Coronary artery (tissue), 2 donors: ENCODE results near the gene TGFBR1.

Experiments used
- DNase-seq: peaks from one replicate; pipeline ENCODE4 v3.0.0-alpha.2; 2017; ENCODE audit warnings: low spot score
- H3K27ac ChIP-seq, 2 donors: fragments of 200-600 bp; sonication (generic); one replicate each; pipeline ENCODE4 v1.5.1; 2016 to 2019
- H3K4me3 ChIP-seq: fragments of 200-600 bp; sonication (generic); 2 replicates; pipeline ENCODE4 v1.5.1; 2016; ENCODE audit warnings: mild to moderate bottlenecking, moderate library complexity
- CTCF ChIP-seq: fragments of 200-600 bp; sonication (generic); IDR thresholded peaks from one replicate; pipeline ENCODE4 v1.5.1; 2019; ENCODE audit warnings: antibody characterized with exemption

The TGFBR1 gene

DNA sequence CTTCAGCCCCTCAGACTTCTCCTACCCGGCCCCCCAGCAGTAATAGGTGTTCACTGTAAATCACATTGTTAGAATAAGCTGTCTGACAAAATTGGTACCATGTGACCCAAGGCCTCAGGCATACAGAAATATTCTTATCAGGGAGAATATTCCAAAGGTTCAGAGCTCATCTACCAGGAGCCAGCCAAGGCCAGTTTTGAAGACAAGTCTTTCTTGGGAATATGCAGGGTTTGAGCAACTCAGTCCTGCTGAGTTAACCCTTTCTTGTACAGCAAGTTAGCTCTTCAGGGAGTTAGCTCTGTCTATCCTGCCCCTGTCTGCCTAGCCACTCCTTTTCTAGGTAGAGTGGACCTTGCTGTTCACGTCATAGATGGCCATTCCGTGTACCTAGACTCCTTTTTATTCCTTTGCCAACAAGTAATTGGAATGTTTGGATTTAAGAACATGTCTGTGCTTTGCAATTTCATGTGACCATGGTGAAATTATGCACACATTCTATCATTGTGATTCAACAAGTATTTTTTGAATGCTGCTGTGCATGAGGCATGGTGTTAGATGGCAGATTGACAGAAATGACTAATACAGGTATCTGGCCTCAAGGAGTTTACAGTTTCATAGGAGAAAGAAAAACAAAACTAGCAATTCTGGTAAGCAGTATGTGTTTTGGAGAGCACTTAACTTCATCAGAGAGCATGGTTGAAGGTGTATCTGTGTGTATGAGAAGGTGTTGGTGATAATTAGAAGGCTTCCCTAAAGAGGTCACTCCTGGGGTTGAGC lies 22.6 kb downstream of the TGFBR1 start:
- TF ChIP-seq CTCF = no peak
- Histone ChIP-seq H3K4me3 (no peak overlapping the region), H3K27ac (no peak overlapping the region)
- DNase-seq = no peak

DNA sequence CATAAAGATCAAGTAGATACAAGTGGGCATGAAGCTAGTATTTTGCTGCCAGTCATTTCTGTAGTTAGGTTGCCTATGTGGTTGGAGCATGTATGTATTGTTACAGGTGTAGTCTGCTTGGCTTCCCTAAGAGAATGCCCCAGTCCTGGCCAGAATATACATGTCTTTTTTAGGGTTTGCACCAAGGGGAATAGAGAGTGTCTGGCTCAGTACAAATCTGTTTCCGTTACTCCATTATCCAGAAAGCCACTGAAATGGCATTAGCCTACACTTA lies 23.2 kb downstream of the TGFBR1 start:
- Histone ChIP-seq H3K27ac (no peak overlapping the region), H3K4me3 (no peak overlapping the region)
- no peak for TF ChIP-seq CTCF
- no peak for DNase-seq

DNA sequence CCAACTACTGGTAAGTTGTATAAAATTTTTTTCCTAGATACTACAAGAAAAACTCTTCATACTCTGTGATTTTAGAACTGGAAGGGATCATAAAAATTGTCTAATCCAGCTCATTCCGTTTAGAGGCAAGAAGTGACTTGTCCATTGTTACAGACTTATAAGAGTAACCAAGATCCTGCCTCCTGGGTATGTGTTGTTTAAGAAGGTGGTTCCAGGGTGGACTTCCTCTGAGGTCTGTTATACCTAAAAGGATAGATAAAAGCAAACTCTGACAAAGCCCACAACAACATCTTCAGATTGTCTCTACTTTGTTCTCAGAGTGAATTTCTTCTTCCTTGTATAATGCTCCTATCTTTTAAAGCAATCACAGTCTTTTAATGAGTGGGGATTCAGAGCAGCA lies 24.2 kb downstream of the TGFBR1 start:
- DNase-seq = no peak
- no peak overlapping the region for H3K4me3 ChIP-seq
- no peak overlapping the region for H3K27ac ChIP-seq
- TF ChIP-seq CTCF = no peak

- no peak for TF ChIP-seq CTCF
- Histone ChIP-seq H3K4me3 (no peak overlapping the region), H3K27ac (no peak overlapping the region)
- no peak for DNase-seq
Observed at GRCh38 chr9:99130069-99130468, 25.2 kb downstream of the TGFBR1 start.

DNA sequence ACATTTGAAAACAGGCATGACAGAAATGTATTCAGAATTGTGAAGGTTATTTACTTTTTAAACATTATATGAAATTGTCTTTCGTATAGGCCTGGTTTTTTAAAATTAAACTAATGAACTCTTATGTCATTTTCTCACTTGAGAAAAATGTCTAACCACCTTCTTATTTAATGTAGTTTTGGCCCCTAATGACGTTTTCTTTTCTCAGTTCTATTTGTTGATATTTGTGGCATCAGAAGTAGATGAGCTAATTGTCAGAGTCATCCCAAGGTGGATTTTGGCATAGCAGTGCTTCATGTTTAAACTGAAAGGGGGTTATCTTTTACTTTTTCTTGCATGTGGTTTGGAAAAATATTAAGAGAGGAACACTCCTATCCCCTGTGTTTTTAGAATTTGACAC lies 28.2 kb downstream of the TGFBR1 start:
- TF ChIP-seq CTCF = no peak
- DNase-seq = no peak
- H3K4me3 ChIP-seq = no peak overlapping the region
- H3K27ac ChIP-seq = no peak overlapping the region

DNA sequence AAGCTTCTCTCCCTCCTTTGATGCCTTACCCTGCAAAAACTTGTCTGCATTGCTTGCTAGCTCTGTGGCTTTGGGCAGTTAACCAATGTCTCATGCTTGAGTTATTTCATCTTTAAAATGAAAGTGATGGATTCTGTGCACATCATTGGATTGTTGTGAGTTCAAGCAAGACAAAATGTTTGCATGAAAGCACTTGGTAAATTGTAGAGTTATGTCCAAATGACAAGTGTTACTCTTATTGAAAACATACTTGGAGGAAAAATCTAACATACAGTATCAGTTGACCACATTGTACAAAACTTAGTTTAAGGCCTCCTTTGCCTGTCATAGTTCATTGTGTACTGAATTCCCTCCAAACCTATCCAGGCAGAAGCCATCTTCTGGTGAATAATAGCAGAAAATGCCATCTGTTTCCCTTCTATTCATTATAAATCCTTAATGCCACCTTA lies 30.0 kb downstream of the TGFBR1 start:
- Histone ChIP-seq H3K27ac (no peak overlapping the region), H3K4me3 (no peak overlapping the region)
- no peak for TF ChIP-seq CTCF
- DNase-seq = no peak

- H3K27ac ChIP-seq = no peak overlapping the region
- no peak for DNase-seq
- no peak for TF ChIP-seq CTCF
- no peak overlapping the region for H3K4me3 ChIP-seq
Observed at GRCh38 chr9:99135456-99135855, 30.5 kb downstream of the TGFBR1 start.
